Testis (tissue), 3 donors: ENCODE measurements around the gene FBN2. TPM values are rescaled to one million over a fixed set of nuclear protein-coding genes. Genes with fewer than 3 reads are reported as not detected.
A peak's percentile ranks its signal among the peaks of the same experiment; 100 is the strongest.

Source experiments
- DNase-seq: peaks from one replicate; pipeline ENCODE4 v3.0.0-alpha.2; 2019
- H3K27ac ChIP-seq, 2 donors: fragments of 200-600 bp; sonication (generic); one replicate each; pipeline ENCODE4 v1.5.1; 2019
- H3K27me3 ChIP-seq: fragments of 200-600 bp; sonication (generic); one replicate; pipeline ENCODE4 v1.5.1; 2019
- H3K36me3 ChIP-seq: fragments of 200-600 bp; sonication (generic); one replicate; pipeline ENCODE4 v1.5.1; 2017; ENCODE audit warnings: low read depth; ENCODE audit errors: missing control alignments
- H3K4me1 ChIP-seq: fragments of 200-600 bp; sonication (generic); one replicate; pipeline ENCODE4 v1.5.1; 2019
- H3K4me3 ChIP-seq, 2 donors: fragments of 200-600 bp; sonication (generic); one replicate each; pipeline ENCODE4 v1.5.1; 2017 to 2019
- H3K9me3 ChIP-seq: fragments of 200-600 bp; sonication (generic); one replicate; pipeline ENCODE4 v1.5.1; 2017
- CTCF ChIP-seq, 3 experiments: fragments of 450-650 bp in 2 of 3; fragments of 200-600 bp in 1 of 3; sonication (generic) in 1 of 3; IDR thresholded peaks; one replicate each; pipeline ENCODE4 v1.5.1; 2016 to 2019; ENCODE audit warnings: antibody characterized with exemption in 3 of 3, mild to moderate bottlenecking in 2 of 3, moderate library complexity in 1 of 3
- POLR2A ChIP-seq: fragments of 450-650 bp; IDR thresholded peaks from one replicate; pipeline ENCODE4 v1.6.1; 2017; ENCODE audit warnings: antibody characterized with exemption, mild to moderate bottlenecking, moderate library complexity
- WGBS, 2 donors: methylation state at CpG; one replicate each; pipeline ENCODE4 v1.1.5; 2018; 5-methylcytosine and 5-hydroxymethylcytosine counted together
- intact Hi-C: fragments of 100-400 bp; cut with DNase I; formaldehyde crosslinking; loops from one replicate; pipeline ENCODE4 v1.15.1; 2023; ENCODE audit warnings: low total_unique reads
- polyA plus RNA-seq: library from polyadenylated mRNA; stranded (reverse); fragments of 350-450 nt; fragmentation: Illumina TruSeq; extraction: RNeasy Lipid Tissue Mini Kit (QIAGEN cat#74804); gene quantifications from one replicate; pipeline ENCODE4 v1.2.3, GENCODE V29; 2014; ENCODE audit warnings: low read depth, low replicate concordance; ENCODE audit not compliant: insufficient read depth
- total RNA-seq, 2 donors: library from RNA; depleted of rRNA; stranded (reverse); fragments of >200 nt; gene quantifications; one replicate each; pipeline ENCODE4 v1.2.3, GENCODE V29; 2016

Gene FBN2
- total and polyA plus RNA-seq, 3 donors from 2014 or later: 13.8 to 22.4 (median 17.5) TPM

DNA sequence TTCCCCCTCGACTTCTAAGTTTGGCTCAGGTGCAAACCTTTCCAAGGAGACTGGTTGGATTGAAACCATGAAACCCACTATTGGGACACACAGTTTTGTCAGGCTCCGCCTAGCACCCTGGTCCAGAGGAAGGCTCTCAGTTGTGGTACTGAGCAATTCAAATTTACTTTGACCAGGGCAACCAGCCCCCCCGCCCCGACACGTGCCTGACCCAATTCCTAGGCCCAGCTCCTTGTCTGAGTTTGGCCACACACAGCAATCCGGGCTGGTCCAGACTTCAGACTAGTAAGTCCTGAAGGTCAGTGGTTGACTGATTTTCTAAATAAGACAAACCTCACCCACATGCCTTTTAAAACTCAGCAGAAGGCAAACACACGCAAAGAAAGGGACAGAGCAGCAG lies 321.8 kb downstream of the FBN2 start:
- no peak overlapping the region for H3K4me3 ChIP-seq
- H3K36me3 ChIP-seq: no peaks in the 10 kb centered on the region
- 80 to 92% methylated on average over 7 of the region's 7 CpGs for WGBS, 2 donors
- H3K9me3 ChIP-seq: no peaks in the 10 kb centered on the region
- no peaks in the 10 kb centered on the region for H3K27me3 ChIP-seq
- H3K4me1 ChIP-seq: no peaks in the 10 kb centered on the region
- intact Hi-C loops: loop anchor here (10.0 kb wide), 2 partner anchors 289 to 629 kb away; no protein-coding TSS in a partner anchor
- DNase-seq: no peak
- TF ChIP-seq POLR2A (no peak), CTCF (IDR thresholded peaks at IDR 0.05) (no peak)
- H3K27ac ChIP-seq: no peak overlapping the region

DNA sequence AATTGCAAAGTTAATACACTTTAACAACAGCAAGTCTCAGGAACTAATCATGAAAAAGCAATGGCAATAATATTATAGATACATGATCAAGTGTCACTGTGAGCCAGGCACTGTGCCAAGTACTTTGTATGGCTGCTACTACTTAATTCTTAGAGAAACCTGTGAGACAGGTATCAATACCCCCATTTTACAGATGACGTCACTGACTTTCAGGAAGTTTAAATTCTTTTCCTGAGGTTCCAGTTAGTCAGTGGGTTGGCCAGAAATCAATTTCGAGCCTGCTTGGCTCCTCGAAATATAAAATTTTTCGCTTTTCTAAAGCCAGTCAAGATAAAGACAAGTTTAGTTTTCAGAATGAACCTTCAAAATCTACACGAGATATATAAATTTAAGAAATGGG lies 324.2 kb downstream of the FBN2 start:
- H3K27me3 ChIP-seq: no peaks in the 10 kb centered on the region
- no peak for DNase-seq
- intact Hi-C loops: loop anchor here (10.0 kb wide), 2 partner anchors 291 to 631 kb away; no protein-coding TSS in a partner anchor
- H3K36me3 ChIP-seq: no peaks in the 10 kb centered on the region
- no peaks in the 10 kb centered on the region for H3K4me1 ChIP-seq
- WGBS, 2 donors: 85 to 89% methylated on average over 5 of the region's 5 CpGs
- no peak overlapping the region for H3K4me3 ChIP-seq
- no peak for TF ChIP-seq CTCF (IDR thresholded peaks at IDR 0.05)
- TF ChIP-seq POLR2A: no peak
- H3K9me3 ChIP-seq: no peaks in the 10 kb centered on the region
- no peak overlapping the region for H3K27ac ChIP-seq

GRCh38 chr5:128213340-128213739 lies 324.7 kb downstream of the FBN2 start:
- TF ChIP-seq POLR2A: no peak
- TF ChIP-seq CTCF (IDR thresholded peaks at IDR 0.05): peak; percentile 53 to 71 (median 58)
- intact Hi-C loops: loop anchor here (10.0 kb wide), 2 partner anchors 291 to 631 kb away; no protein-coding TSS in a partner anchor
- Histone ChIP-seq H3K27me3 (no peaks in the 10 kb centered on the region), H3K27ac (no peak overlapping the region), H3K9me3 (no peaks in the 10 kb centered on the region), H3K4me3 (no peak overlapping the region), H3K36me3 (no peaks in the 10 kb centered on the region), H3K4me1 (no peaks in the 10 kb centered on the region)
- 19% methylated on average over 4 of the region's 4 CpGs for WGBS, 2 donors
- peak; percentile 81 for DNase-seq

- no peaks in the 10 kb centered on the region for H3K27me3 ChIP-seq
- no peaks in the 10 kb centered on the region for H3K9me3 ChIP-seq
- H3K36me3 ChIP-seq: no peaks in the 10 kb centered on the region
- no peak overlapping the region for H3K27ac ChIP-seq
- no peaks in the 10 kb centered on the region for H3K4me1 ChIP-seq
- 77 to 82% methylated on average over 5 of the region's 5 CpGs for WGBS, 2 donors
- no peak for TF ChIP-seq CTCF (IDR thresholded peaks at IDR 0.05)
- TF ChIP-seq POLR2A: no peak
- no peak overlapping the region for H3K4me3 ChIP-seq
- no peak for DNase-seq
- intact Hi-C loops: loop anchor here (10.0 kb wide), 2 partner anchors 293 to 633 kb away; no protein-coding TSS in a partner anchor
These were observed 325.7 kb downstream of the FBN2 start for GRCh38 chr5:128212191-128212806.

DNA sequence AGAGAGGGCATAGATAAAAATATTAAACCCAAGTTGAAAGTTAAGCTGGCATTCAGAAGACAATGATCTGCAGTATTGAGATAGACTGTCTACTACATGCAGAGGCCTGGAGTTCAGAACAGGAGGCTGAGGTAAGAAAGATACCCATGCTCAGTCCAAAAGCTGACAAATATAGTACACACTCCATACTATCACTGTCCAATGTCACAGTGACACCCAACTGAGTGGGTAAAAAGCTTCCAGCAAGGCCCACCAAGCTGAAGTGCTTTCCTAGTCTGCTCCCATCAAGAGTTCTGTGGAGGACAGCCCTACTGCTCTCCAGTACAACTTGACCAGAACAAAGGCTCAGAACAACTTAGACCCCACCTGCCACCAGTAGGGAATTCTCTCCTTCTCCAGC lies 329.6 kb downstream of the FBN2 start:
- Histone ChIP-seq H3K4me1 (no peaks in the 10 kb centered on the region), H3K27me3 (no peaks in the 10 kb centered on the region), H3K9me3 (no peaks in the 10 kb centered on the region), H3K4me3 (no peak overlapping the region), H3K27ac (no peak overlapping the region), H3K36me3 (no peaks in the 10 kb centered on the region)
- DNase-seq: no peak
- intact Hi-C loops: loop anchor here (10.0 kb wide), 1 partner anchor 644 kb away; no protein-coding TSS in a partner anchor
- TF ChIP-seq CTCF (IDR thresholded peaks at IDR 0.05): no peak
- TF ChIP-seq POLR2A: no peak
